Activated CD8-positive, alpha-beta memory T cell treated with anti-CD3 and anti-CD28 coated beads, Interleukin-2, amount 10 ng/mL, durations not matched to agents 7 days and 5 days (primary cell): ENCODE measurements around the gene DCBLD1. TPM values are rescaled to one million over a fixed set of nuclear protein-coding genes. Genes with fewer than 3 reads are reported as not detected.
A peak's percentile ranks its signal among the peaks of the same experiment; 100 is the strongest.

Experiments
- ATAC-seq: fragments of 150-1000 bp; cut with Tn5 transposase; one replicate; pipeline ENCODE4 v1.10.0; 2021; ENCODE audit warnings: moderate library complexity
- CTCF ChIA-PET: fragments of 350-600 bp; sonication (Branson Sonifier 250); formaldehyde crosslinking; loops from one replicate; lab custom pipeline; 2021; ENCODE audit warnings: antibody characterized with exemption; lab: Charles Lee
- DNase-seq: peaks from one replicate; pipeline ENCODE4 v3.0.0-alpha.2; 2020
- H3K27ac Mint-ChIP-seq: one replicate; pipeline ENCODE4 v1.8.0; 2021; ENCODE audit warnings: mild to moderate bottlenecking, mixed read lengths
- H3K27me3 Mint-ChIP-seq: one replicate; pipeline ENCODE4 v1.8.0; 2021; ENCODE audit warnings: mixed read lengths
- H3K36me3 Mint-ChIP-seq: one replicate; pipeline ENCODE4 v1.8.0; 2021; ENCODE audit warnings: mild to moderate bottlenecking, mixed read lengths
- H3K4me1 Mint-ChIP-seq: one replicate; pipeline ENCODE4 v1.8.0; 2021; ENCODE audit warnings: mixed read lengths
- H3K4me3 Mint-ChIP-seq: one replicate; pipeline ENCODE4 v1.8.0; 2021; ENCODE audit warnings: mild to moderate bottlenecking, moderate library complexity, mixed read lengths
- H3K9me3 Mint-ChIP-seq: one replicate; pipeline ENCODE4 v1.8.0; 2022; ENCODE audit warnings: low read depth, mixed read lengths
- total RNA-seq, 2 experiments: library from RNA; stranded (reverse); gene quantifications; one replicate each; pipeline ENCODE4 v1.2.3, GENCODE V29; 2021

Gene DCBLD1
- total RNA-seq, 2 experiments from 2014 or later, result 5.8 to 6.1 TPM

GRCh38 chr6:117495425-117495824 is 13.0 kb downstream of the DCBLD1 start:
- Mint-ChIP-seq H3K4me1 (peaks cover 17% of the 10 kb centered on the region), H3K4me3 (no peak overlapping the region), H3K36me3 (no peaks in the 10 kb centered on the region), H3K27me3 (peaks cover 4% of the 10 kb centered on the region), H3K9me3 (no peaks in the 10 kb centered on the region), H3K27ac (no peak overlapping the region)
- CTCF ChIA-PET, result no interaction called here
- DNase-seq (no peak), ATAC-seq (no peak)

GRCh38 chr6:117495869-117496268 is 13.4 kb downstream of the DCBLD1 start:
- H3K4me1 Mint-ChIP-seq, result peaks cover 17% of the 10 kb centered on the region
- no peaks in the 10 kb centered on the region for H3K36me3 Mint-ChIP-seq
- no peak overlapping the region for H3K27ac Mint-ChIP-seq
- CTCF ChIA-PET, result no interaction called here
- ATAC-seq, result no peak
- H3K9me3 Mint-ChIP-seq, result no peaks in the 10 kb centered on the region
- no peak overlapping the region for H3K4me3 Mint-ChIP-seq
- peaks cover 4% of the 10 kb centered on the region for H3K27me3 Mint-ChIP-seq
- DNase-seq, result no peak

- CTCF ChIA-PET, result no interaction called here
- H3K27ac Mint-ChIP-seq, result no peak overlapping the region
- H3K4me1 Mint-ChIP-seq, result peaks cover 17% of the 10 kb centered on the region
- no peak overlapping the region for H3K4me3 Mint-ChIP-seq
- DNase-seq (no peak), ATAC-seq (no peak)
- no peaks in the 10 kb centered on the region for H3K36me3 Mint-ChIP-seq
- no peaks in the 10 kb centered on the region for H3K9me3 Mint-ChIP-seq
- peaks cover 4% of the 10 kb centered on the region for H3K27me3 Mint-ChIP-seq
Measured at GRCh38 chr6:117496383-117496990, 14.0 kb downstream of the DCBLD1 start.

GRCh38 chr6:117497237-117497636 is 14.8 kb downstream of the DCBLD1 start:
- Mint-ChIP-seq H3K27me3 (peaks cover under 1% of the 10 kb centered on the region), H3K9me3 (no peaks in the 10 kb centered on the region), H3K36me3 (no peaks in the 10 kb centered on the region), H3K4me3 (no peak overlapping the region), H3K27ac (no peak overlapping the region), H3K4me1 (peaks cover 17% of the 10 kb centered on the region)
- ATAC-seq (no peak), DNase-seq (no peak)
- CTCF ChIA-PET, result no interaction called here

GRCh38 chr6:117498159-117498558 is 15.7 kb downstream of the DCBLD1 start:
- Mint-ChIP-seq H3K4me3 (no peak overlapping the region), H3K4me1 (peaks cover 17% of the 10 kb centered on the region), H3K27me3 (no peaks in the 10 kb centered on the region), H3K9me3 (no peaks in the 10 kb centered on the region), H3K36me3 (no peaks in the 10 kb centered on the region), H3K27ac (peak overlapping the region; percentile 5)
- DNase-seq, result no peak
- ATAC-seq, result no peak
- CTCF ChIA-PET, result no interaction called here

- CTCF ChIA-PET, result no interaction called here
- H3K27ac Mint-ChIP-seq, result no peak overlapping the region
- no peaks in the 10 kb centered on the region for H3K27me3 Mint-ChIP-seq
- no peaks in the 10 kb centered on the region for H3K9me3 Mint-ChIP-seq
- DNase-seq (no peak), ATAC-seq (no peak)
- H3K36me3 Mint-ChIP-seq, result peaks cover 3% of the 10 kb centered on the region
- H3K4me3 Mint-ChIP-seq, result no peak overlapping the region
- peaks cover 10% of the 10 kb centered on the region for H3K4me1 Mint-ChIP-seq
Measured at GRCh38 chr6:117501722-117502121, 19.2 kb downstream of the DCBLD1 start.

GRCh38 chr6:117502580-117502979 is 20.1 kb downstream of the DCBLD1 start:
- Mint-ChIP-seq H3K9me3 (no peaks in the 10 kb centered on the region), H3K27ac (no peak overlapping the region), H3K36me3 (peaks cover 3% of the 10 kb centered on the region), H3K27me3 (peaks cover 1% of the 10 kb centered on the region), H3K4me3 (no peak overlapping the region), H3K4me1 (peaks cover 8% of the 10 kb centered on the region)
- no peak for DNase-seq
- CTCF ChIA-PET, result no interaction called here
- no peak for ATAC-seq

GRCh38 chr6:117503211-117503610 is 20.7 kb downstream of the DCBLD1 start:
- CTCF ChIA-PET, result no interaction called here
- H3K27me3 Mint-ChIP-seq, result peaks cover 3% of the 10 kb centered on the region
- no peaks in the 10 kb centered on the region for H3K9me3 Mint-ChIP-seq
- DNase-seq, result no peak
- peaks cover 4% of the 10 kb centered on the region for H3K4me1 Mint-ChIP-seq
- H3K4me3 Mint-ChIP-seq, result no peak overlapping the region
- H3K36me3 Mint-ChIP-seq, result peaks cover 3% of the 10 kb centered on the region
- no peak overlapping the region for H3K27ac Mint-ChIP-seq
- no peak for ATAC-seq

GRCh38 chr6:117504478-117505144 is 22.1 kb downstream of the DCBLD1 start:
- Mint-ChIP-seq H3K4me1 (no peaks in the 10 kb centered on the region), H3K9me3 (no peaks in the 10 kb centered on the region), H3K27me3 (peaks cover 3% of the 10 kb centered on the region), H3K36me3 (peaks cover 3% of the 10 kb centered on the region), H3K4me3 (no peak overlapping the region), H3K27ac (no peak overlapping the region)
- DNase-seq, result no peak
- CTCF ChIA-PET, result no interaction called here
- no peak for ATAC-seq

GRCh38 chr6:117505311-117505710 is 22.8 kb downstream of the DCBLD1 start:
- ATAC-seq (no peak), DNase-seq (no peak)
- CTCF ChIA-PET, result no interaction called here
- no peak overlapping the region for H3K27ac Mint-ChIP-seq
- H3K4me3 Mint-ChIP-seq, result no peak overlapping the region
- no peaks in the 10 kb centered on the region for H3K9me3 Mint-ChIP-seq
- H3K4me1 Mint-ChIP-seq, result no peaks in the 10 kb centered on the region
- peaks cover 3% of the 10 kb centered on the region for H3K36me3 Mint-ChIP-seq
- H3K27me3 Mint-ChIP-seq, result peaks cover 3% of the 10 kb centered on the region

GRCh38 chr6:117506180-117506835 is 23.8 kb downstream of the DCBLD1 start:
- CTCF ChIA-PET, result no interaction called here
- H3K27ac Mint-ChIP-seq, result no peak overlapping the region
- H3K4me3 Mint-ChIP-seq, result no peak overlapping the region
- H3K27me3 Mint-ChIP-seq, result peaks cover 3% of the 10 kb centered on the region
- no peaks in the 10 kb centered on the region for H3K9me3 Mint-ChIP-seq
- no peaks in the 10 kb centered on the region for H3K4me1 Mint-ChIP-seq
- no peak for DNase-seq
- H3K36me3 Mint-ChIP-seq, result peaks cover 3% of the 10 kb centered on the region
- ATAC-seq, result no peak

- DNase-seq (no peak), ATAC-seq (no peak)
- H3K4me1 Mint-ChIP-seq, result no peaks in the 10 kb centered on the region
- H3K9me3 Mint-ChIP-seq, result no peaks in the 10 kb centered on the region
- H3K27ac Mint-ChIP-seq, result no peak overlapping the region
- CTCF ChIA-PET, result no interaction called here
- H3K36me3 Mint-ChIP-seq, result peaks cover 3% of the 10 kb centered on the region
- H3K4me3 Mint-ChIP-seq, result no peak overlapping the region
- peaks cover 3% of the 10 kb centered on the region for H3K27me3 Mint-ChIP-seq
Measured at GRCh38 chr6:117506907-117507306, 24.4 kb downstream of the DCBLD1 start.

GRCh38 chr6:117508450-117508971 is 26.0 kb downstream of the DCBLD1 start:
- Mint-ChIP-seq H3K4me1 (no peaks in the 10 kb centered on the region), H3K9me3 (no peaks in the 10 kb centered on the region), H3K36me3 (peaks cover 3% of the 10 kb centered on the region), H3K4me3 (no peak overlapping the region), H3K27me3 (peaks cover 3% of the 10 kb centered on the region), H3K27ac (no peak overlapping the region)
- CTCF ChIA-PET, result interaction anchor here (0.9 kb wide), 1 partner anchor 47 kb away, joined by 3 read pairs; no protein-coding TSS in a partner anchor
- DNase-seq, result no peak
- ATAC-seq, result no peak

- Mint-ChIP-seq H3K4me3 (no peak overlapping the region), H3K27me3 (peaks cover 3% of the 10 kb centered on the region), H3K9me3 (no peaks in the 10 kb centered on the region), H3K27ac (no peak overlapping the region), H3K4me1 (no peaks in the 10 kb centered on the region), H3K36me3 (peaks cover 3% of the 10 kb centered on the region)
- CTCF ChIA-PET, result interaction anchor here (0.9 kb wide), 1 partner anchor 47 kb away, joined by 3 read pairs; no protein-coding TSS in a partner anchor
- DNase-seq (no peak), ATAC-seq (no peak)
Measured at GRCh38 chr6:117509021-117509420, 26.5 kb downstream of the DCBLD1 start.
